Upper lobe of right lung (tissue), 1 donor: Measurements from ENCODE around the gene OR7C2. TPM values are rescaled to one million over a fixed set of nuclear protein-coding genes. Genes with fewer than 3 reads are reported as not detected.

Experiments used
- ATAC-seq: fragments of 200-7000 bp; cut with Tn5 transposase; one replicate; pipeline ENCODE4 v1.9.1; 2020; ENCODE audit warnings: mild to moderate bottlenecking, moderate library complexity
- DNase-seq: peaks from one replicate; pipeline ENCODE4 v3.0.0-alpha.2; 2020
- H3K27ac ChIP-seq: fragments of 200-600 bp; one replicate; pipeline ENCODE4 v1.8.0; 2022
- H3K27me3 ChIP-seq: fragments of 200-600 bp; one replicate; pipeline ENCODE4 v1.8.0; 2022; ENCODE audit warnings: mild to moderate bottlenecking
- H3K36me3 ChIP-seq: fragments of 200-600 bp; one replicate; pipeline ENCODE4 v1.8.0; 2022
- H3K4me1 ChIP-seq: fragments of 200-600 bp; one replicate; pipeline ENCODE4 v1.8.0; 2022
- H3K4me3 ChIP-seq: fragments of 200-600 bp; one replicate; pipeline ENCODE4 v1.8.0; 2022; ENCODE audit warnings: mild to moderate bottlenecking
- H3K9me3 ChIP-seq: fragments of 200-600 bp; one replicate; pipeline ENCODE4 v1.8.0; 2022
- intact Hi-C: fragments of 100-400 bp; cut with DNase I; formaldehyde crosslinking; loops from one replicate; pipeline ENCODE4 v1.11.0; 2022
- long read RNA-seq: library from polyadenylated mRNA; unstranded; transcript quantifications from one replicate; pipeline ENCODE4 v2.0.0, GENCODE V29; 2021
- total RNA-seq: library from RNA; stranded (reverse); fragmentation: NEBNext Ultra II Directional; extraction: Animal tissue kit (Norgen Biotek cat#: 25700); gene quantifications from one replicate; pipeline ENCODE4 v1.2.1, GENCODE V29; 2021
- TF ChIP-seq, protein P1 (sequence below): fragments of 200-600 bp; IDR thresholded peaks from one replicate; pipeline ENCODE4 v1.8.0; 2022; ENCODE audit warnings: antibody characterized with exemption
- donor health status: DM: no; HTN: yes; CAD: no; lungs with severe emphysema.

Gene OR7C2
- not detected for total RNA-seq
- long read RNA-seq: 0 reads

DNA sequence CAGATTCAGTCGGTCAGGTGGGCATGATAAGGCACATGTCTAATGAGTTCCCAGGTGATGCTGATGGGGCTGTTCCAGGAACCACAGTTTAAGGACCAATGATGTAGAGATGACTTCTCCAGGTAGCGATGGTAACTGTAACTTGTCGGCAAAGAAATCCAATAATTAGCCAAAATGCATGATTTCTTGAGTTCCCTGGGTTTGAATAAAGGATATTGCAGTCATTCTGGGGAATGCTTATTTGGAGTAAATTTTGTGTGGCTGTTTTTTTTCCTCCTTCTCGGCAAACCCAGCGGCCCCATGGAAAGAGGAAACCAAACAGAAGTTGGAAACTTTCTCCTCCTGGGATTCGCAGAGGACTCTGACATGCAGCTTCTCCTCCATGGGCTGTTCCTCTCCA lies at the start of gene OR7C2:
Gene OR7C2 (plus strand): TSS at position 301 of the 400 bp plus-strand sequence. CDS start 0 bp downstream, at position 301.
- Histone ChIP-seq H3K36me3 (no peaks in the 10 kb centered on the region), H3K9me3 (no peaks in the 10 kb centered on the region), H3K27me3 (no peaks in the 10 kb centered on the region), H3K27ac (no peak within 1 kb of the TSS), H3K4me1 (no peaks in the 10 kb centered on the region), H3K4me3 (no peak within 1 kb of the TSS)
- intact Hi-C loops: no loop called here
- TF ChIP-seq, protein P1, sequence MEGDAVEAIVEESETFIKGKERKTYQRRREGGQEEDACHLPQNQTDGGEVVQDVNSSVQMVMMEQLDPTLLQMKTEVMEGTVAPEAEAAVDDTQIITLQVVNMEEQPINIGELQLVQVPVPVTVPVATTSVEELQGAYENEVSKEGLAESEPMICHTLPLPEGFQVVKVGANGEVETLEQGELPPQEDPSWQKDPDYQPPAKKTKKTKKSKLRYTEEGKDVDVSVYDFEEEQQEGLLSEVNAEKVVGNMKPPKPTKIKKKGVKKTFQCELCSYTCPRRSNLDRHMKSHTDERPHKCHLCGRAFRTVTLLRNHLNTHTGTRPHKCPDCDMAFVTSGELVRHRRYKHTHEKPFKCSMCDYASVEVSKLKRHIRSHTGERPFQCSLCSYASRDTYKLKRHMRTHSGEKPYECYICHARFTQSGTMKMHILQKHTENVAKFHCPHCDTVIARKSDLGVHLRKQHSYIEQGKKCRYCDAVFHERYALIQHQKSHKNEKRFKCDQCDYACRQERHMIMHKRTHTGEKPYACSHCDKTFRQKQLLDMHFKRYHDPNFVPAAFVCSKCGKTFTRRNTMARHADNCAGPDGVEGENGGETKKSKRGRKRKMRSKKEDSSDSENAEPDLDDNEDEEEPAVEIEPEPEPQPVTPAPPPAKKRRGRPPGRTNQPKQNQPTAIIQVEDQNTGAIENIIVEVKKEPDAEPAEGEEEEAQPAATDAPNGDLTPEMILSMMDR: no peak
- DNase-seq (no peak), ATAC-seq (no peak)

DNA sequence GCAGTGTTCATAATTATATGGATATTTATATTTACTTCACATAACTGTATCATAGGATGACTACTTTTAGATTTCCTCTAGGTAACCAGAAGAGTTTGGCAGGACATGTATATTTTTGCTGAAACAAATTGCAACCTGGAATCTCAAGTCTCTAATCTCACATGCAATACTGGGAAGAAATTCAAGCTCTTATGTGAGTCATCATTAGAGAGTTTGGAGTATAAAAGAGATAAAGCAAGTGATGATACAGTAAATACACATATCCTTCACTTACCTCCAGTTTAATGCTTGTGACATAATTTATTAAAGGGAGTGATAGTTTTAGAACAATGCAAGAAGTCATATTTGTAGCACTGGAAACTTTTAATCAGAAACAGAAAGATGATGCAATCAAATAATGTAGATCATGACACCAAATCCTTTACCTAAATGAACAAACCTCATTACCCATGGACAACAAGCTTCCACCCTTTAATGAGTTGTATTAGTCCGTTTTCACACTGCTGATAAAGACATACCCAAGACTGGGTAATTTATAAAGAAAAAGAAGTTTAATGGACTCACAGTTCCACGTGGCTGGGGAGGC lies 39.5 kb upstream of the OR7C2 start:
- TF ChIP-seq, protein P1: no peak
- intact Hi-C loops: no loop called here

GRCh38 chr19:14906711-14907110 lies 34.6 kb upstream of the OR7C2 start:
- TF ChIP-seq, protein P1: no peak
- ATAC-seq: no peak
- no peak for DNase-seq
- Histone ChIP-seq H3K4me1 (no peaks in the 10 kb centered on the region), H3K4me3 (no peak overlapping the region), H3K36me3 (no peaks in the 10 kb centered on the region), H3K9me3 (no peaks in the 10 kb centered on the region), H3K27ac (no peak overlapping the region), H3K27me3 (peaks cover 8% of the 10 kb centered on the region)
- intact Hi-C loops: no loop called here

More for the DNA sequence above, 39.5 kb upstream of the OR7C2 start:
- DNase-seq: no peak
- Histone ChIP-seq H3K36me3 (no peaks in the 10 kb centered on the region), H3K4me3 (no peak overlapping the region), H3K4me1 (no peaks in the 10 kb centered on the region), H3K27ac (no peak overlapping the region), H3K27me3 (peaks cover 13% of the 10 kb centered on the region), H3K9me3 (no peaks in the 10 kb centered on the region)
- ATAC-seq: no peak

- Histone ChIP-seq H3K27me3 (peaks cover 9% of the 10 kb centered on the region), H3K4me3 (no peak overlapping the region), H3K9me3 (no peaks in the 10 kb centered on the region), H3K4me1 (no peaks in the 10 kb centered on the region), H3K36me3 (no peaks in the 10 kb centered on the region), H3K27ac (no peak overlapping the region)
- no peak for ATAC-seq
- TF ChIP-seq, protein P1: no peak
- DNase-seq: no peak
- intact Hi-C loops: no loop called here
Observed at GRCh38 chr19:14915116-14915515, 26.2 kb upstream of the OR7C2 start.

DNA sequence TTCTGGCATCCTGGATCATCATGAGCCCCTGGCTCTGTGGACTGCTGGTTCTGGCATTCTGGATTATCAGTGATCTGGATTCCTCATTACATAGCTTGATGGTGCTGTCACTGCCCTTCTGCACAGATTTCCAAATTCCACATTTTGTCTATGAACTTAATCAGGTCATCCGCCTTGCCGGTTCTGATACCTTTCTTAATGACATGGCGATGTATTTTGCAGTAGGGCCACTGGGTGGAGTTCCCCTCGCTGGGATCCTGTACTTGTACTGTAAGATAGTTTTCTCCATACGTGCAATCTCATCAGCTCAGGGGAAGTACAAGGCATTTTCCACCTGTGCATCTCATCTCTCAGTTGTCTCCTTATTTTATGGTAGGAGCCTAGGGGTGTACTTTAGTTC lies 24.4 kb upstream of the OR7C2 start:
- H3K27ac ChIP-seq: no peak overlapping the region
- DNase-seq: no peak
- intact Hi-C loops: no loop called here
- H3K9me3 ChIP-seq: no peaks in the 10 kb centered on the region
- no peak overlapping the region for H3K4me3 ChIP-seq
- no peaks in the 10 kb centered on the region for H3K4me1 ChIP-seq
- TF ChIP-seq, protein P1: no peak
- H3K27me3 ChIP-seq: peaks cover 9% of the 10 kb centered on the region
- no peaks in the 10 kb centered on the region for H3K36me3 ChIP-seq
- no peak for ATAC-seq

- ATAC-seq (no peak), DNase-seq (no peak)
- Histone ChIP-seq H3K9me3 (no peaks in the 10 kb centered on the region), H3K27me3 (no peaks in the 10 kb centered on the region), H3K4me3 (no peak overlapping the region), H3K27ac (no peak overlapping the region), H3K36me3 (no peaks in the 10 kb centered on the region), H3K4me1 (no peaks in the 10 kb centered on the region)
- TF ChIP-seq, protein P1: no peak
- intact Hi-C loops: no loop called here
Observed at GRCh38 chr19:14933506-14933905, 7.8 kb upstream of the OR7C2 start.
